ENCODE data around the gene MORN1. TPM values are rescaled to one million over a fixed set of nuclear protein-coding genes. Genes with fewer than 3 reads are reported as not detected.

Gene MORN1
- total and polyA plus RNA-seq, 2 experiments from 2014 or later: 4.8 to 11.1 TPM

- TF ChIP-seq ZNF462 (CRISPR knock-in tag; IDR thresholded peaks at IDR 0.05) (no peak), EZH2 (IDR thresholded peaks at IDR 0.05; ENCODE audit: low read depth, unreplicated experiment) (no peak), JUNB (IDR thresholded peaks at IDR 0.05; ENCODE audit: unreplicated experiment) (no peak), STAT1 (IDR thresholded peaks at IDR 0.05; ENCODE audit: unreplicated experiment) (no peak), ZNF114 (CRISPR knock-in tag; IDR thresholded peaks at IDR 0.05) (no peak), CREB1 (CRISPR knock-in tag; IDR thresholded peaks at IDR 0.05; ENCODE audit: low read depth) (no peak), REST (IDR thresholded peaks at IDR 0.05; ENCODE audit: unreplicated experiment) (no peak), CTCF (conservative IDR thresholded peaks at IDR 0.05; ENCODE audit: low read depth in 2 of 2) (no peak)
Measured at GRCh38 chr1:2435091-2435490, 43.7 kb upstream of the MORN1 start (continued).

All from GM23338 (cell line).